GM23338 (cell line): Measurements from ENCODE around the gene KLHL25.

Experiments
- CTCF ChIP-seq, 2 experiments: fragments of 200-600 bp in 1 of 2; sonication (generic) in 1 of 2; conservative IDR thresholded peaks; 2 replicates each; pipeline versions ENCODE4 v1.5.1 to v1.6.1; 2016 to 2017; ENCODE audit warnings: antibody characterized with exemption in 2 of 2, low read depth in 2 of 2, mild to moderate bottlenecking in 2 of 2, moderate library complexity in 1 of 2
- ETS1 ChIP-seq: IDR thresholded peaks from 2 replicates; pipeline ENCODE4 v1.6.1; 2016; ENCODE audit warnings: antibody characterized with exemption
- JUNB ChIP-seq: IDR thresholded peaks from one replicate; pipeline ENCODE4 v1.6.1; 2016; ENCODE audit warnings: antibody characterized with exemption; ENCODE audit not compliant: unreplicated experiment
- POLR2AphosphoS5 ChIP-seq: IDR thresholded peaks from 2 replicates; pipeline ENCODE4 v1.6.1; 2016; ENCODE audit warnings: antibody characterized with exemption, low read depth

DNA sequence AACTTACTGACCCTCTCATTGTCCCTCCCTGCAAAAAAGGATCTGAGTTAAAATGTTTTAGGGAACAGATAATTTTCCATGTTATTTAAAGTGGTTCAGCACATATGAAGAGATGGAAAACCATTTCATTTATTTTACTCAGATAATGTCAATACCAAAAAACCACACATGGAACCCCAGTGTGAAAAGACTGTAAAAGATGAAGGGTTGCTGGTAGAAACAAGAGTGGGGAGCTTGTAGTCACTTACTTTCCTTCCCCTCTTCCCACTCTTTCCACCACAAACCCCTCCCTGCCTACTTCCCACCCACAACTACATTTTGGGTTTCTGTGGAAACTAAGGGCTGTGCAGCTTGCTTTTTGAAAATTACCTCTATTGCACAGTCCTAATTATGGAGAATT, 18.5 kb upstream of the KLHL25 start:
- no peak for TF ChIP-seq JUNB
- TF ChIP-seq POLR2AphosphoS5: no peak
- no peak for TF ChIP-seq CTCF (conservative IDR thresholded peaks at IDR 0.05; ENCODE audit: low read depth in 2 of 2)
- TF ChIP-seq ETS1: no peak
